ENCODE data around the gene POU6F1.

The POU6F1 gene

GRCh38 chr12:51150777-51151176 lies 67.1 kb downstream of the POU6F1 start:
- TF ChIP-seq CTCF (IDR thresholded peaks at IDR 0.05; ENCODE audit: insufficient read depth, low read depth, low read length, missing control alignments) = no peak
- no peak for DNase-seq (ENCODE audit: low read depth)
- H3K4me3 ChIP-seq (ENCODE audit: low read depth, low read length) = no peak overlapping the region

DNA sequence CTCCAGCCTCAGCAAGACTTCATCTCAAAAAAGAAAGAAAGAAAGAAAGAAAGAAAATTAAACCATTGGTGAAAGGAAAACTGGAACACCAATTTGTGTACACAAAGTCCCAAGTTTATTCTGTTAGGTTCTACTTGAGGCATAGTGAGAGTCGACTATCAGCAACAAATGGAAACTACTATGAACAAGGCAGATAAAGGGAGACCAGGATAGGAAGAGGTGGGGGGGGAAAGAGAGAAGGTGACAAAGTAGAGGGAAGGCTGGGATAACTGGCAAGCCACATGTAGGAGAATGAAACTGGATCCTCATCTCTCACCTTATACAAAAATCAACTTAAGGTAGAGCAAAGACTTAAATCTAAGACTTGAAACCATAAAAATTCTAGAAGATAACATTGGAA lies 70.6 kb downstream of the POU6F1 start:
- no peak overlapping the region for H3K4me3 ChIP-seq (ENCODE audit: low read depth, low read length)
- no peak for DNase-seq (ENCODE audit: low read depth)
- no peak for TF ChIP-seq CTCF (IDR thresholded peaks at IDR 0.05; ENCODE audit: insufficient read depth, low read depth, low read length, missing control alignments)

- no peak for TF ChIP-seq CTCF (IDR thresholded peaks at IDR 0.05; ENCODE audit: insufficient read depth, low read depth, low read length, missing control alignments)
- H3K4me3 ChIP-seq (ENCODE audit: low read depth, low read length) = no peak overlapping the region
- no peak for DNase-seq (ENCODE audit: low read depth)
Measured at GRCh38 chr12:51139292-51139844, 78.5 kb downstream of the POU6F1 start.
